ENCODE results near the gene STPG2. TPM values are rescaled to one million over a fixed set of nuclear protein-coding genes. Genes with fewer than 3 reads are reported as not detected.
"Not testable (repeated sequence)": the region's sequence is repeated elsewhere in the genome, so short reads cannot be mapped to it uniquely, and the experiment has no call there.

STPG2 gene
- total and polyA plus RNA-seq, 4 donors, result 0.10 to 0.65 (median 0.33) TPM; not detected in 1

- intact Hi-C loops (cut with DNase I); H3K4me1 ChIP-seq (ENCODE audit: control insufficient read depth in 1 of 2, insufficient read depth in 2 of 2, low read length in 2 of 2); H3K9me3 ChIP-seq (ENCODE audit: control insufficient read depth, low read length); H3K4me3 ChIP-seq (ENCODE audit: low read length in 2 of 2); DNase-seq; H3K36me3 ChIP-seq (ENCODE audit: control insufficient read depth in 1 of 2, insufficient read depth in 2 of 2, low read length in 1 of 2); H3K27ac ChIP-seq (ENCODE audit: low read depth in 1 of 2, low read length in 2 of 2); H3K27me3 ChIP-seq (ENCODE audit: control insufficient read depth in 1 of 2, insufficient read depth in 2 of 2, low read length in 1 of 2); ATAC-seq (ENCODE audit: low FRiP score): not testable (repeated sequence)
- WGBS, 2 donors, result 43 to 68% methylated on average over 5 to 8 of the region's 8 CpGs
Observed at GRCh38 chr4:97633831-97634230, 509.4 kb downstream of the STPG2 start.

- Histone ChIP-seq H3K4me3 (ENCODE audit: low read length in 2 of 2) (no peak overlapping the region), H3K4me1 (ENCODE audit: control insufficient read depth in 1 of 2, insufficient read depth in 2 of 2, low read length in 2 of 2) (no peaks in the 10 kb centered on the region), H3K27me3 (ENCODE audit: control insufficient read depth in 1 of 2, insufficient read depth in 2 of 2, low read length in 1 of 2) (no peaks in the 10 kb centered on the region), H3K27ac (ENCODE audit: low read depth in 1 of 2, low read length in 2 of 2) (no peak overlapping the region), H3K36me3 (ENCODE audit: control insufficient read depth in 1 of 2, insufficient read depth in 2 of 2, low read length in 1 of 2) (no peaks in the 10 kb centered on the region), H3K9me3 (ENCODE audit: control insufficient read depth, low read length) (no peaks in the 10 kb centered on the region)
- WGBS, 2 donors, result 73 to 79% methylated on average over 4 of the region's 4 CpGs
- DNase-seq (no peak), ATAC-seq (ENCODE audit: low FRiP score) (no peak)
- intact Hi-C loops (cut with DNase I), result no loop called here
Observed at GRCh38 chr4:97627750-97628149, 515.5 kb downstream of the STPG2 start.

GRCh38 chr4:97624204-97624603 lies 519.1 kb downstream of the STPG2 start:
- intact Hi-C loops (cut with DNase I), result no loop called here
- Histone ChIP-seq H3K27me3 (ENCODE audit: control insufficient read depth in 1 of 2, insufficient read depth in 2 of 2, low read length in 1 of 2) (no peaks in the 10 kb centered on the region), H3K4me1 (ENCODE audit: control insufficient read depth in 1 of 2, insufficient read depth in 2 of 2, low read length in 2 of 2) (no peaks in the 10 kb centered on the region), H3K36me3 (ENCODE audit: control insufficient read depth in 1 of 2, insufficient read depth in 2 of 2, low read length in 1 of 2) (no peaks in the 10 kb centered on the region), H3K4me3 (ENCODE audit: low read length in 2 of 2) (no peak overlapping the region), H3K9me3 (ENCODE audit: control insufficient read depth, low read length) (no peaks in the 10 kb centered on the region), H3K27ac (ENCODE audit: low read depth in 1 of 2, low read length in 2 of 2) (no peak overlapping the region)
- ATAC-seq (ENCODE audit: low FRiP score), result no peak
- 88 to 92% methylated on average over 4 of the region's 4 CpGs for WGBS, 2 donors
- DNase-seq, result no peak

- intact Hi-C loops (cut with DNase I), result no loop called here
- WGBS, 2 donors, result 1 to 7% methylated on average over 2 of the region's 2 CpGs
Observed at GRCh38 chr4:97605932-97606331, 537.3 kb downstream of the STPG2 start.

GRCh38 chr4:97593248-97593647 lies 550.0 kb downstream of the STPG2 start:
- no peaks in the 10 kb centered on the region for H3K27me3 ChIP-seq (ENCODE audit: control insufficient read depth in 1 of 2, insufficient read depth in 2 of 2, low read length in 1 of 2)
- no peak overlapping the region for H3K27ac ChIP-seq (ENCODE audit: low read depth in 1 of 2, low read length in 2 of 2)
- H3K36me3 ChIP-seq (ENCODE audit: control insufficient read depth in 1 of 2, insufficient read depth in 2 of 2, low read length in 1 of 2), result no peaks in the 10 kb centered on the region
- WGBS, 2 donors, result 93 to 98% methylated on average over 9 of the region's 9 CpGs
- ATAC-seq (ENCODE audit: low FRiP score) (peak; percentile 26), DNase-seq (peak in 1 of 2 donors; percentile 56)
- no peaks in the 10 kb centered on the region for H3K4me1 ChIP-seq (ENCODE audit: control insufficient read depth in 1 of 2, insufficient read depth in 2 of 2, low read length in 2 of 2)
- no peak overlapping the region for H3K4me3 ChIP-seq (ENCODE audit: low read length in 2 of 2)
- H3K9me3 ChIP-seq (ENCODE audit: control insufficient read depth, low read length), result no peaks in the 10 kb centered on the region
- intact Hi-C loops (cut with DNase I), result no loop called here

More at GRCh38 chr4:97605932-97606331, 537.3 kb downstream of the STPG2 start:
- H3K4me1 ChIP-seq (ENCODE audit: control insufficient read depth in 1 of 2, insufficient read depth in 2 of 2, low read length in 2 of 2), result no peaks in the 10 kb centered on the region
- DNase-seq (no peak), ATAC-seq (ENCODE audit: low FRiP score) (no peak)
- no peaks in the 10 kb centered on the region for H3K36me3 ChIP-seq (ENCODE audit: control insufficient read depth in 1 of 2, insufficient read depth in 2 of 2, low read length in 1 of 2)
- no peaks in the 10 kb centered on the region for H3K27me3 ChIP-seq (ENCODE audit: control insufficient read depth in 1 of 2, insufficient read depth in 2 of 2, low read length in 1 of 2)
- H3K4me3 ChIP-seq (ENCODE audit: low read length in 2 of 2), result no peak overlapping the region
- H3K27ac ChIP-seq (ENCODE audit: low read depth in 1 of 2, low read length in 2 of 2), result no peak overlapping the region
- H3K9me3 ChIP-seq (ENCODE audit: control insufficient read depth, low read length), result no peaks in the 10 kb centered on the region

GRCh38 chr4:97590266-97590665 lies 553.0 kb downstream of the STPG2 start:
- 80 to 85% methylated on average over 4 of the region's 4 CpGs for WGBS, 2 donors
- H3K9me3 ChIP-seq (ENCODE audit: control insufficient read depth, low read length), result no peaks in the 10 kb centered on the region
- no peak overlapping the region for H3K27ac ChIP-seq (ENCODE audit: low read depth in 1 of 2, low read length in 2 of 2)
- no peaks in the 10 kb centered on the region for H3K36me3 ChIP-seq (ENCODE audit: control insufficient read depth in 1 of 2, insufficient read depth in 2 of 2, low read length in 1 of 2)
- no peak for DNase-seq
- no peaks in the 10 kb centered on the region for H3K4me1 ChIP-seq (ENCODE audit: control insufficient read depth in 1 of 2, insufficient read depth in 2 of 2, low read length in 2 of 2)
- H3K27me3 ChIP-seq (ENCODE audit: control insufficient read depth in 1 of 2, insufficient read depth in 2 of 2, low read length in 1 of 2), result no peaks in the 10 kb centered on the region
- ATAC-seq (ENCODE audit: low FRiP score), result no peak
- H3K4me3 ChIP-seq (ENCODE audit: low read length in 2 of 2), result no peak overlapping the region
- intact Hi-C loops (cut with DNase I), result no loop called here

- H3K36me3 ChIP-seq (ENCODE audit: control insufficient read depth in 1 of 2, insufficient read depth in 2 of 2, low read length in 1 of 2), result no peaks in the 10 kb centered on the region
- no peak for ATAC-seq (ENCODE audit: low FRiP score)
- no peaks in the 10 kb centered on the region for H3K27me3 ChIP-seq (ENCODE audit: control insufficient read depth in 1 of 2, insufficient read depth in 2 of 2, low read length in 1 of 2)
- H3K4me1 ChIP-seq (ENCODE audit: control insufficient read depth in 1 of 2, insufficient read depth in 2 of 2, low read length in 2 of 2), result no peaks in the 10 kb centered on the region
- no peaks in the 10 kb centered on the region for H3K9me3 ChIP-seq (ENCODE audit: control insufficient read depth, low read length)
- no peak overlapping the region for H3K4me3 ChIP-seq (ENCODE audit: low read length in 2 of 2)
- WGBS, 2 donors, result 91% methylated on average over 5 of the region's 5 CpGs
- intact Hi-C loops (cut with DNase I), result no loop called here
- no peak for DNase-seq
- no peak overlapping the region for H3K27ac ChIP-seq (ENCODE audit: low read depth in 1 of 2, low read length in 2 of 2)
Observed at GRCh38 chr4:97589481-97590196, 553.6 kb downstream of the STPG2 start.

- intact Hi-C loops (cut with DNase I), result no loop called here
- ATAC-seq (ENCODE audit: low FRiP score), result no peak
- 74 to 79% methylated on average over 2 of the region's 2 CpGs for WGBS, 2 donors
- Histone ChIP-seq H3K9me3 (ENCODE audit: control insufficient read depth, low read length) (no peaks in the 10 kb centered on the region), H3K4me3 (ENCODE audit: low read length in 2 of 2) (no peak overlapping the region), H3K27me3 (ENCODE audit: control insufficient read depth in 1 of 2, insufficient read depth in 2 of 2, low read length in 1 of 2) (no peaks in the 10 kb centered on the region), H3K27ac (ENCODE audit: low read depth in 1 of 2, low read length in 2 of 2) (no peak overlapping the region), H3K4me1 (ENCODE audit: control insufficient read depth in 1 of 2, insufficient read depth in 2 of 2, low read length in 2 of 2) (no peaks in the 10 kb centered on the region), H3K36me3 (ENCODE audit: control insufficient read depth in 1 of 2, insufficient read depth in 2 of 2, low read length in 1 of 2) (no peaks in the 10 kb centered on the region)
- DNase-seq, result no peak
Observed at GRCh38 chr4:97587912-97588311, 555.4 kb downstream of the STPG2 start.

GRCh38 chr4:97585274-97585673 lies 558.0 kb downstream of the STPG2 start:
- Histone ChIP-seq H3K4me1 (ENCODE audit: control insufficient read depth in 1 of 2, insufficient read depth in 2 of 2, low read length in 2 of 2) (no peaks in the 10 kb centered on the region), H3K27me3 (ENCODE audit: control insufficient read depth in 1 of 2, insufficient read depth in 2 of 2, low read length in 1 of 2) (no peaks in the 10 kb centered on the region), H3K27ac (ENCODE audit: low read depth in 1 of 2, low read length in 2 of 2) (no peak overlapping the region), H3K4me3 (ENCODE audit: low read length in 2 of 2) (no peak overlapping the region), H3K36me3 (ENCODE audit: control insufficient read depth in 1 of 2, insufficient read depth in 2 of 2, low read length in 1 of 2) (no peaks in the 10 kb centered on the region), H3K9me3 (ENCODE audit: control insufficient read depth, low read length) (no peaks in the 10 kb centered on the region)
- ATAC-seq (ENCODE audit: low FRiP score), result no peak
- intact Hi-C loops (cut with DNase I), result no loop called here
- no peak for DNase-seq
